ENCODE measurements around the gene CORO2B.

GRCh38 chr15:68684476-68684875 is 105.7 kb downstream of the CORO2B start:
- no peak for TF ChIP-seq EZH2 (IDR thresholded peaks at IDR 0.05)
- TF ChIP-seq POLR2AphosphoS5 (IDR thresholded peaks at IDR 0.05; ENCODE audit: borderline replicate concordance, low read depth, low read length): no peak
- TF ChIP-seq FOXP2 (optimal IDR thresholded peaks at IDR 0.05; ENCODE audit: control extremely low read depth, extremely low read length, insufficient read depth): no peak

Data from SK-N-MC (cell line).